GM19324 (cell line): ENCODE data around the gene HECTD4.
"Not testable (repeated sequence)": the region's sequence is repeated elsewhere in the genome, so short reads cannot be mapped to it uniquely, and the experiment has no call there.

Experiments
- ATAC-seq: cut with Tn5 transposase; IDR thresholded peaks from one replicate; pipeline ENCODE4 v1.9.1; 2021; ENCODE audit warnings: mild to moderate bottlenecking, moderate library complexity; ENCODE audit not compliant: unreplicated experiment, low FRiP score

The HECTD4 gene

GRCh38 chr12:112285600-112286401 is 96.4 kb downstream of the HECTD4 start:
- no peak for ATAC-seq

- ATAC-seq = no peak
Observed at GRCh38 chr12:112283546-112283945, 98.7 kb downstream of the HECTD4 start.

DNA sequence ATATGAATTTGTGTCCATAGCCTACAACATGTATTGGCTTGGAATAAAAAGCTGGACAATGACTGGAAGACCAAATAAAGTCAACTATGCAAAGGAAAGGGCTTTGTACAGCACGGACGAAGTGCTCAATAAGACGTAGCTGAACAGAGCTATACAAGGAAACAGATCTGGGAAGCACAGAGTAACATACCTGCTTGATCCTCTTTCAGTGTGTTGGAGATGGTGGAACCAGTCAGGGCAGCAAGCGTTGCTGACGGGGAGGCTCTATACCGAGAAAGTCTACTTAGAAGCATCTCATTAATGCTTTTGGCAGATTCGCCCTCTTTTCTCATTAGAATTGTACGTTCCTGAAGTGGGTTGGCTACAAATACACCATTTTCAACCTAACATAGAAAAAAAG is 99.3 kb downstream of the HECTD4 start:
- ATAC-seq = no peak

DNA sequence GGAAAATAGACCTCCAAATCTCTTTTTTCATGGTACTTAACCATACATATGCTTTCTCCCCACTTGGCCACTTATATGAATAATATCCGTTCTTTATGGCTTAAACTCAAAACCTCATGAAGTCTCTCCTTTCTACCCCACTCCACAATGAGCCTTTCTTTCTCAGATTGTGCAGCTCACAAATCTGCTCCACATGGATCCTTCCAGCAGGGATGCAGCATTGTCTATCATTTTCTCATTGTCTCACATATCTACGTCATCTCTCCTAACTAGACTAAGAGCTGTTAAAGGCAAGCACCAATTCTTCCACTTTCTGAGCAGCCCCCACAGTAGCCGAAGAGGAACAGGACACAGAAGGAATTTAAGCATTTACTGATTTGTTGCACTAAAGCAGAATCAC is 106.4 kb downstream of the HECTD4 start:
- no peak for ATAC-seq

DNA sequence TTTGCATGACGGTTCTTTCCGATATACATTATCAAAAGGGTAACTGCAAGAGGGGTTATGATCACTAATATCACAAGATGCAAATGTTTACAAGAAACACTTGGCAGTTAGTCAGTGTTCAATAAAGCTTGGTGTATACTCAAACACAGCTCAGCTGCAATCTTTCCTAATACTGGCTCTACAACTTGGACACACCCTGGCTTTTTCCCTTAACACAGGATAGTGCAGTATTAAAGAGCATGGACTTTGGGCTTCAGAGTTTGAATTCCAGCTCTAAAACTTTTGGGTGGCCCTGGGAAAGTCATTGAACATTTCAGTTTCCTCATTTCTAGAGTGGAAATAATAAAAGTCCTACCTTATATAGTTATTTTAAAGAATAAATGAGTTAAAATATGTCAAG is 107.0 kb downstream of the HECTD4 start:
- ATAC-seq = no peak

DNA sequence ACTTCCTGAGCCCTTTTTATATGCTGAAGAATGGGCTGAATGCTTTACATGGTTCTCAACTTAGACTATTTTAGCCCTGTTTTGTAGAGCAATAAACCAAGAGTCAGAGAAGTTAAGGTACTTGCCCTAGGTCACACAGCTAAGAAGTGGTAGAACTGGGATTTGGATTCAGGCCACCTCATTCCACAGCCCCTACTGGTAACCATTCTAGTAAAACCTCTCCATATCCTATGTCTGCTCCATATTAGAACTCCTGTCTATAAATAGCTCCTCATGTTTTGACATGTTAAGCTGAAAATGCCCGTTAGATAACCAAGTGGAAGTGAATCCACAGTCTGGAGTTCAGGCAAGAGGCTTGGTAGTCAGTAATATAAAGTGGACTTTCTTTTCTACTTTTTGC is 111.6 kb downstream of the HECTD4 start:
- ATAC-seq = no peak

DNA sequence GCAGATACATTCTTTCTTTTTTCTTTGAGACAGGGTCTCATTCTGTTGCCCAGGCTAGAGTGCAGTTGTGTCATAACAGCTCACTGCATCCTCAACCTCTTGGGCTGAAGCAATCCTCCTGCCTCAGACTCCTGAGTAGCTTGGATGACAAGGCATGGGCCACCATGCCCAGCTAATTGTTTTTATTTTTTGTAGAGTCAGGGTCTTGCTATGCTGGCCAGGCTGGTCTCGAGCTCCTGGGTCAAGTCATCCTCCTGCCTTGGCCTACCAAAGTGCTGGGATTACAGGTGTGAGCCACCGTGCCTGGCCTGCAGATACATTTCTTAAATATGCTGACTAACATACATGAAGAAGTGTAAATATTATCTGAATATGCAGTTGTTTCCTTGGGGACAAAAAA is 115.8 kb downstream of the HECTD4 start:
- no peak for ATAC-seq

DNA sequence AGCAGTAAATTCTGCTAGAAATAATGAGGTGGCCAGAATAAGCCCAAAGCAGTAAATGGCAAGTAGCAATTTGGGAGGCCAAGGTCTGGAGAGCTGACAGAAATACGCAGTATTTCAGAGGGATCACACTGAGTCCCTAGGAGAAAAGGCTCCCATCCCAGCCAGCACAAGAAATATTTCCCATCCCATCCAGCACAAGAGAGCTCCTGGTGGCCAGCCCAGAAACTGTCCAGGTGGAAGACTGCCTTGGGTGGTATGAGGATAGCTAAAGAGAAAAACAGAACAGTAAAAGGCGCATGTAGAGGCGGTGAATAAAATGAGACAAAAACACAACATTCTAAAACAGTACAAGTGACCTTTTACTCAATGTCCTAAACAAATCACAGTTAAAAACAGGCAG is 120.7 kb downstream of the HECTD4 start:
- ATAC-seq = no peak

- ATAC-seq = no peak
Observed at GRCh38 chr12:112258926-112259325, 123.3 kb downstream of the HECTD4 start.

DNA sequence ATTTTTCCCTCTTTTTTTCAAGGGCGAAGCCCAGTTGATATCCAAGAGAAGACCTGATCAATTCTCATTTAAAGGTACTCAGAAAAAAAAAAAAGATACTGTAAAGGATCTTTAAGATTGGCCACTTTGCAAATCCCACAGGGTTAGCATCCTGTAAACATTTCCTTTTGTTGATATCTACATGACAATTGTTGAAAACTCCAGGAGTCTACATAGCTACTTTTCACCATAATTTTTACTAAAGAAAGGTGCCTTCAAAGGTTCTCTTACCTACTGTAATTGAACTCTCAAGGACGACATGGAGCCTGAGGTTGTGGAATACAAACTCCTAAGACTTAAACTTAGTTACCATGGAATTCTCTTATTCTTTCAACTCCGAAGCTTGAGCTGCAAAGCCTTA is 125.5 kb downstream of the HECTD4 start:
- ATAC-seq = no peak

- no peak for ATAC-seq
Observed at GRCh38 chr12:112252184-112252583, 130.0 kb downstream of the HECTD4 start.

DNA sequence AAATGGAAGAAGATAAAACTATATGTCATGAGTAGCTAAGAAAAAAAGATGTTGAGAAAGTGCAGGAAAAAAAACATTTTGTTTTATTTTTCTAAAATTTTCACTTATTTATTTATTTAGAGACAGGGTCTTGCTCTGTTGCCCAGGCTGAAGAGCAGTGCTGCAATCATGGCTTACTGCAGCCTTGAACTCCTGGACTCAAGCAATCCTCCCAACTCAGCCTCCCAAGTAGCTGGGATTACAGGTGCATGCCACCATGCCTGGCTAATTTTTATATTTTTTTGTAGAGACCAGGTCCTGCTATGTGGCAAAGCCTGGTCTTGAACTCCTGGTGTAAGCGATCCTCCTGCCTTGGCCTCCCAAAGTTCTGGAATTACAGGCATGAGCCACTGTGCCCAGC is 137.3 kb downstream of the HECTD4 start:
- not testable (repeated sequence) for ATAC-seq

DNA sequence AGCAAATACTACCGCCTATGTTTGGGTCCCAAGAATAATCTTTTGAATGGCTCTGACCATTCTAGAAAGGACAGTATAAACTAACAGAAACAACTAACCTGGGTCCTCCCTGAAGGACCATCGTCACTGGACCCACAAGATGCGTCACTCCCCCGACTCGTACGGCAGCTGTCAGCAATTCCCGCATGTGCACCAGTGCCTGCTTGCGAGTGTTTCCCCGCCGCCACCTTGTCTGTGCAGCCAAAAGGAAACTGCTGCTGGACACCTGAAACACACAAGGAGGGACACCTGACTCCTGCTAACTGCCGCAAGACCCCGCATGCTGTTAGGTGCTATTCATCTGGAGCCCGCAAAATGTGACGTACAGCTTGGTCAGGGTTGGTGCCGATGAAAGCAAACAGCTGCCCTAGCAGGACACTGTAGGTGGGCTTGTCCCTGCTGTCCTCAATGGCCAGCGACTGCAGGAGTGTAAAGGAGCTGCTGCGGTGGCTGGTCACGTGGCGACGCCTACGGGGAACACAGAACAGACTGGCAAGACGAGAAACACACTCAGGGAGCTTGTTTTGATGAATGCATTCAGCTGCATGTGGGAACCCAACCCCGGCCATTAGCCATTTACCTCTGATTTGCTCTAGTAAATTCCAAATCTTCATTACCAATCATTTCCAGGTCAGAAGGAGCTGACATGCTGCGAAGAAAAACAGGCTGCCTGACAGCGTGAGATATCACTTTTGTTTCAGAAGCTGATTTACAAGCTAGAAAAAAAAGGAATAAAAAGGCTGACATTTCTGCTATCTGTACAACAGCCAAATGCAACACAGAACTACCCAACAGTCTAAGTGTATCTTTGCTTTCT is 138.7 kb downstream of the HECTD4 start:
- no peak for ATAC-seq

DNA sequence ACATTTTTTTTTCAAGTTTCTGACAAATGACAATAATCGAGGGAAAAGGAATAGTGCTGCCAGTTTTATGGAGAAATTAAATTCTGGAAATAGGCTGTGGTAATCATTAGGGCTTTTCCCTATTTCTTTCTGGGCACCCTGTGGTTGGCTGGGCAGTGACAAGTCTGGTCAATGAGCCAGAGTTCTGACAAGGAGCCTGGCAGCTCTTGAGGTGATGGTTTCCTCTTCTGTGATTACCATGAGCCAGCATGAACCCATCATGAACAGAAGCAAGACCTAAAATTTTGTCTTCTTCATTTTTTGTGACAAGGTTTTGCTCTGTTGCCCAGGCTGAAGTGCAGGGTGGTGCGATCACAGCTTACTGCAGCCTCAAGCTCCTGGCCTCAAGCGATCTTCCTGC is 141.1 kb downstream of the HECTD4 start:
- no peak for ATAC-seq

DNA sequence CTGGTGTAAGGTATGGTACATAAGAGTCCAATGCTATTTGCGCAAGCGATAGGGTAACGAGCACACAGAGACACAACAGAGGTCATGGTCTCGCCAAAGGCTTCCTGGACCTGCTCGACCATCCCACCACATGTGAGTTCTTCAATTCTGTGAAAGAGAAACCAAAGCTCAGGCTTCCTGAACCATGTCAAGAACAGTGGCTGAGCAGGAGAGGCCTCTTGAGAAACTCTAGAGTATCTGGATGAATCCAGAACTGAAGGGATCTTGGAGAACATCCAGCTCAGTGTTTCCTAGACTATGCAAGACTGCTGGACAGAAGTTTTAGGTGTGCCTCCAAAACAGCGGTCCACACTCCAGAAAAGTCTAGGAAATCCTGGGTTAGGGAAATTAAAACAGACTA is 142.3 kb downstream of the HECTD4 start:
- ATAC-seq = no peak

DNA sequence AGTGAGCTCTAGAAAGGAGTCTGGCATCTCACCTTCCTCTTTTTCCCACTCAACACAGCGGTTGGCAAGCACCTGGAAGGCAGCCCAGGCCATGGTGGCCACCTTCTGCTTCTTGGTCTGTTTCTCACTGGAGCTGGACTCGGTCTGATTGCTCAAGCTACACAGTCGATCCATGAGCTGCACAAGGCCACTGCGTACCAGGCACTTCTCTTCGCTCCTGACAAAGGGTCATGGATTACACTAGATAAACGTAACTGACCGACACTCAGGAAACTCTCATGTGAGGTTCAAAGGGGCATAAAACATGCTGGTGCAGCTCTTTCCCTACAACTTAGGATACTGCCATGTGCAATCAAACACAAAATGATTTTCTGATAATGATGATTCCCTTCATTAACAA is 143.2 kb downstream of the HECTD4 start:
- no peak for ATAC-seq

DNA sequence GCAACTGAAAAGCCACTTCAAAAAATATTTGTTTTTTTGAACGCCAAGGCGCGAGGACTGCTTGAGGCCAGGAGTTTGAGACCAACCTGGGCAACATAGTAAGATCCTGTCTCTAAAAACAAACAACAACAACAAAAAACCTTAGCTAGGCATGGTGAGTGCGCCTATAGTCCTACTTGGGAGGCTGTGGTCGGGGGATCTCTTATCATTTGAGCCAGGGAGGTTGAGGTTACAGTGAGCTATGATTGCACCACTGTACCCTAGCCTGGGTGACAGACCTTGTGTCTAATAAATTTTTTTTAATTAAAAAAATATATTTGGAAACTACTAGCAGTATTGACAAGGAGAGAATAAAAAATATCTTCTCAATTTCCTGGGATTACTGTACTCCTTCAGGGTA is 143.8 kb downstream of the HECTD4 start:
- ATAC-seq = no peak

GRCh38 chr12:112236786-112237185 is 145.4 kb downstream of the HECTD4 start:
- ATAC-seq = no peak

- no peak for ATAC-seq
Observed at GRCh38 chr12:112236386-112236785, 145.8 kb downstream of the HECTD4 start.

DNA sequence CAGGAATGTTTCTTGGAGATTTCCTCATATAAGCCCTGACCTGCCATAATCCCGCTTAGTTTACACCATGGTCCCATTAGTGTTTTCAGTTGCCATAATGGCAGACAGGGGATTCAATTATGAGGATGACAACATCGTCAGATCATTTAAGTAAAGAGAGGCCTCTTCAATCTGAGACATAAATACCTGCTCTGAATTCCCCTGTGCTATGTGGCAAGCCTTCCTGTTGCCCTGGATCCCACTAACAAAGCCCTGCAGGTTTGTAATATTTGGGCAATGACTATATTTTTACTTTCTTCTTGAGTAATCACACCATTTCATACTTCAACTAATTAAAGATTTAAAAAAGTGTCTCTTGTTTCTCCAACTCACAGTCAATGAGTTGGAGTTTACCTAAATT is 147.9 kb downstream of the HECTD4 start:
- no peak for ATAC-seq

GRCh38 chr12:112233242-112233641 is 149.0 kb downstream of the HECTD4 start:
- no peak for ATAC-seq

- ATAC-seq = no peak
Observed at GRCh38 chr12:112230136-112230535, 152.1 kb downstream of the HECTD4 start.
